GM23338 (cell line): ENCODE data around the gene FAM241B.

Experiments
- CREB1 ChIP-seq: fragments of 250-450 bp; sonication (Bioruptor Pico); IDR thresholded peaks from 2 replicates; pipeline ENCODE4 v1.5.0; 2020; ENCODE audit warnings: low read depth, mild to moderate bottlenecking, moderate library complexity
- CTCF ChIP-seq, 2 experiments: fragments of 200-600 bp in 1 of 2; sonication (generic) in 1 of 2; conservative IDR thresholded peaks; 2 replicates each; pipeline versions ENCODE4 v1.5.1 to v1.6.1; 2016 to 2017; ENCODE audit warnings: antibody characterized with exemption in 2 of 2, low read depth in 2 of 2, mild to moderate bottlenecking in 2 of 2, moderate library complexity in 1 of 2
- ETS1 ChIP-seq: IDR thresholded peaks from 2 replicates; pipeline ENCODE4 v1.6.1; 2016; ENCODE audit warnings: antibody characterized with exemption
- EZH2 ChIP-seq: fragments of 200-600 bp; sonication (generic); IDR thresholded peaks from one replicate; pipeline ENCODE4 v1.8.0; 2017; ENCODE audit warnings: antibody characterized with exemption, mild to moderate bottlenecking, low read depth; ENCODE audit not compliant: unreplicated experiment
- EZH2phosphoT487 ChIP-seq: fragments of 200-600 bp; sonication (generic); IDR thresholded peaks from one replicate; pipeline ENCODE4 v1.8.1; 2018; ENCODE audit warnings: antibody characterized with exemption; ENCODE audit not compliant: unreplicated experiment
- JUNB ChIP-seq: IDR thresholded peaks from one replicate; pipeline ENCODE4 v1.6.1; 2016; ENCODE audit warnings: antibody characterized with exemption; ENCODE audit not compliant: unreplicated experiment
- NANOG ChIP-seq: IDR thresholded peaks from 2 replicates; pipeline ENCODE4 v1.6.1; 2016; ENCODE audit warnings: antibody characterized with exemption, borderline replicate concordance
- POLR2AphosphoS5 ChIP-seq: IDR thresholded peaks from 2 replicates; pipeline ENCODE4 v1.6.1; 2016; ENCODE audit warnings: antibody characterized with exemption, low read depth
- REST ChIP-seq: IDR thresholded peaks from one replicate; pipeline ENCODE4 v1.6.1; 2018; ENCODE audit warnings: antibody characterized with exemption; ENCODE audit not compliant: unreplicated experiment
- STAT1 ChIP-seq: IDR thresholded peaks from one replicate; pipeline ENCODE4 v1.6.1; 2016; ENCODE audit warnings: antibody characterized with exemption; ENCODE audit not compliant: unreplicated experiment
- ZNF114 ChIP-seq: fragments of 250-450 bp; sonication (Bioruptor Pico); IDR thresholded peaks from 2 replicates; pipeline ENCODE4 v1.5.0; 2020; ENCODE audit warnings: mild to moderate bottlenecking, moderate library complexity
- ZNF331 ChIP-seq: fragments of 250-450 bp; sonication (Bioruptor Pico); IDR thresholded peaks from 2 replicates; pipeline ENCODE4 v1.5.0; 2020; ENCODE audit warnings: low read depth, mild to moderate bottlenecking, moderate library complexity
- ZNF462 ChIP-seq: fragments of 250-450 bp; sonication (Bioruptor Pico); IDR thresholded peaks from 2 replicates; pipeline ENCODE4 v1.5.0; 2020; ENCODE audit warnings: mild to moderate bottlenecking, moderate library complexity

GRCh38 chr10:69632516-69633199 lies 2.6 kb downstream of the FAM241B start:
- TF ChIP-seq EZH2 (no peak), CTCF (conservative IDR thresholded peaks at IDR 0.05; ENCODE audit: low read depth in 2 of 2) (no peak), ETS1 (no peak), EZH2phosphoT487 (no peak), REST (no peak), POLR2AphosphoS5 (no peak), CREB1 (no peak), STAT1 (no peak), JUNB (no peak), ZNF114 (CRISPR knock-in tag) (no peak), NANOG (no peak), ZNF331 (CRISPR knock-in tag) (no peak), ZNF462 (CRISPR knock-in tag) (no peak)
